GM10266 (cell line): ENCODE data around the gene WIPF2.
"Not testable (repeated sequence)": the region's sequence is repeated elsewhere in the genome, so short reads cannot be mapped to it uniquely, and the experiment has no call there.

ENCODE experiments used
- DNase-seq: peaks from one replicate; pipeline ENCODE4 v3.0.0; 2012; ENCODE audit errors: extremely low spot score
- TF ChIP-seq, protein P1 (sequence below): IDR thresholded peaks from 2 replicates; pipeline ENCODE4 v1.5.1; 2012; ENCODE audit warnings: mild to moderate bottlenecking, low read depth; ENCODE audit not compliant: control insufficient read depth, insufficient read depth; ENCODE audit errors: missing control alignments

The WIPF2 gene

DNA sequence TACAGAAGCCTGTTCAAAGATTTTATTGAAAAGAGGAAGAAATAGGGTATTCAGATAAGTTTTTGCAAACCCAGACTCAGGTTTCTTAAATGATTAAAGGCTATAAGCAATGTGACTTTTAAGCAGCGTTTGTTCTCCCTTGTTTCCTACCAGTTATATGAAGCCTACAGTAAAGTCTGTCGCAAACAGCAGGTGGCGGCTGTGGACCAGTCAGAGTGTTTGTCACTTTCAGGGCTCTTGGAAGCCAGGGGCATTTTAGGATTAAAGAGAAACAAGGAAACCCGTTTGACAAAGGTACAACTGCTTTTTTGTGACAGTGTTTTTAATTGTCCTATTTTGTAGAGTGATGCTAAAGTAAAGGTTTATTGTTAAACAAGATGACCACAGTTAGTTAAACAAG lies 82.2 kb downstream of the WIPF2 start:
- TF ChIP-seq, protein P1, sequence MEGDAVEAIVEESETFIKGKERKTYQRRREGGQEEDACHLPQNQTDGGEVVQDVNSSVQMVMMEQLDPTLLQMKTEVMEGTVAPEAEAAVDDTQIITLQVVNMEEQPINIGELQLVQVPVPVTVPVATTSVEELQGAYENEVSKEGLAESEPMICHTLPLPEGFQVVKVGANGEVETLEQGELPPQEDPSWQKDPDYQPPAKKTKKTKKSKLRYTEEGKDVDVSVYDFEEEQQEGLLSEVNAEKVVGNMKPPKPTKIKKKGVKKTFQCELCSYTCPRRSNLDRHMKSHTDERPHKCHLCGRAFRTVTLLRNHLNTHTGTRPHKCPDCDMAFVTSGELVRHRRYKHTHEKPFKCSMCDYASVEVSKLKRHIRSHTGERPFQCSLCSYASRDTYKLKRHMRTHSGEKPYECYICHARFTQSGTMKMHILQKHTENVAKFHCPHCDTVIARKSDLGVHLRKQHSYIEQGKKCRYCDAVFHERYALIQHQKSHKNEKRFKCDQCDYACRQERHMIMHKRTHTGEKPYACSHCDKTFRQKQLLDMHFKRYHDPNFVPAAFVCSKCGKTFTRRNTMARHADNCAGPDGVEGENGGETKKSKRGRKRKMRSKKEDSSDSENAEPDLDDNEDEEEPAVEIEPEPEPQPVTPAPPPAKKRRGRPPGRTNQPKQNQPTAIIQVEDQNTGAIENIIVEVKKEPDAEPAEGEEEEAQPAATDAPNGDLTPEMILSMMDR = no peak
- DNase-seq = no peak

DNA sequence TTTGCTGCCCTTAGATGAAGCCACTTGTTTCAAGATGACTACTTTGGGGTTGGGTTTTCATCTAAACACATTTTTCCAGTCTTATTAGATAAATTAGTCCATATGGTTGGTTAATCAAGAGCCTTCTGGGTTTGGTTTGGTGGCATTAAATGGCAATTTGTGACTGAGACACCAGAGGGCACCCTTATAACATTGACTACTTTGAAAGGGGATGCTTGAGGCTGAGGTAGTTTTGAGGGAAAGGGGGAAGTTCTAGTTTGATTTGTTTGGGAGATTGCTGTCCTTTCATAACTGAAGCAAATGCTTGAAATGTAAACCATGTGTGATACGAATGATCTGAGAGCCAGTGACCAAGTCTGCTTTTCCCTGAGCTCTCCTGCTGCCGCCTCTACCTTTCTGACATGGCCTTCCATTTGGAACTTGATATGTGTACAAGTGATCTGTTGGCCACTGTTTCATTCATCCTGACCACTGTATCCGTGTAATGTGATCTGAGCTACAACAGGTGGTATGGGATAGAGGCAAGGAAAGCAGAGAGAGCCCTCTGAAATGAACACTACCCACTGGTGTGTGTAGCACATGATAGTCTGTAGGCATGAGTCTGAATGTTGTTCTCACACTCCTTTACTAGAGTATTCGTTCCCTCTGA lies 84.0 kb downstream of the WIPF2 start:
- peak; percentile 62 for DNase-seq

DNA sequence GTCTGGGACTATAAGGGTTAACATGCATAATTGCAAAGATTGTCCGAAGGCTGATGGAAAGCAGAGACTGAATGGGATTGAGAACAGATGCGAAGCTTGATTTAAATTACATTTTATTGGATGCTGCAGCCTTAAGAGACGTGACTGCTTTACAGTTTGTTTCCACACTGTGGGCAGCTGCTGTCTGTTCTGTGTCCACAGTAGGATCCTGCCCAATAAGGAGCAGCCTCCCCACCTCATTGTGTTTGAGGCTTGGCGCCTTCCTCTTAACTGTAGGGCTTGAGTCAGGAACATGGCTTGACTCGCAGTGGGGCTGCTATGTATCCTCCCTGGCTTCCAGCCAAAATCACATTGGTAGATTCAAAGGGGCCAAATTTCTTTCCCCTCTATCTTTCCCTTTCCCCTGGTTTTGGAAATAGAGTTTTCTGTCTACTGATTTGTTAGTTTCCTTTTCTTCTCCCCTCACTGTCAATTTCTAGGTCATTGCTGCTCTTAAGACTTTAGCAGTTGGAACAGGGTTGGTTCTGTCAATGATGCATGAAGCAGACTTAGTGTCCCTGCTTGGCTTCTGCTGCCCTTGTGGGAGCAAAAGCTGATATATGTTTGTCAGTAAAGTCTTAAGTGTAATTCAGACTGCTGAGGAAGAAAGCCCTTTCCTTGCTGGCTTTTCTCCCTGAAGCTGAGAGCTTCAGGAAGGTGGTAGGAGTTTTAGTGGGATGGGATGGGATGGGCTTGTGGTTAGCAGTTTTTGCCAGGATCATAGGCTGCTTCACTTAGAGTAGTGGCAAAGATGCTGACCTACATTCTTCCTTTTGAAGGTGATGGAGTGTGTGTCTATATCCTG lies 84.8 kb downstream of the WIPF2 start:
- no peak for DNase-seq
- TF ChIP-seq, protein P1 = no peak

More for the DNA sequence above, 84.0 kb downstream of the WIPF2 start:
- TF ChIP-seq, protein P1 = peak; percentile 70

DNA sequence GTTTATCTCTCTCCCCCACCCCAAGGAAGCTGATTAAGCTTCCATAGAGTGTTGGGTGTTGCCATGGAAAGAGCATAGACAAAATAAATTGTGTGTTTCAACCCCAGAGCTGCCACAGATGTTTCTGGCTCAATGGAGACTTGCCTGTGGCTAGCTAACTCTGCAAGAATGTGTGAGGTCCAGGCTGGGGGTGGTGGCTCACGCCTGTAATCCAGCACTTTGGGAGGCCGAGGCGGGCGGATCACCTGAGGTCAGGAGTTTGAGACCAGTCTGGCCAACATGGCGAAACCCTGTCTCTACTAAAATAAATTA lies 85.4 kb downstream of the WIPF2 start:
- not testable (repeated sequence) for DNase-seq

DNA sequence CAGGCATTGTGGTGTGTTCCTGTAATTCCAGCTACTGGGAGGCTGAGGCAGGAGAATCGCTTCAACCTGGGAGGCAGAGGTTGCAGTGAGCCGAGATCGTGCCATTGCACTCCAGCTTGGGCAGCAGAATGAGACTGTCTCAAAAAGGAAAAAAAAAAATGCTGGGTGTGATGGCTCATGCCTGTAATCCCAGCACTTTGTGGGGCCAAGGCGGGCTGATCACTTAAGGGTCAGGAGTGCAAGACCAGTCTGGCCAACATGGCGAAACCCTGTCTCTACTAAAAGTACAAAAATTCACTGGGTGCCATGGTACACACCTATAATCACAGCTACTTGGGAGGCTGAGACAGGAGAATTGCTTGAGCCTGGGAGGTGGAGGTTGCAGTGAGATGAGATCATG lies 85.8 kb downstream of the WIPF2 start:
- DNase-seq = not testable (repeated sequence)

DNA sequence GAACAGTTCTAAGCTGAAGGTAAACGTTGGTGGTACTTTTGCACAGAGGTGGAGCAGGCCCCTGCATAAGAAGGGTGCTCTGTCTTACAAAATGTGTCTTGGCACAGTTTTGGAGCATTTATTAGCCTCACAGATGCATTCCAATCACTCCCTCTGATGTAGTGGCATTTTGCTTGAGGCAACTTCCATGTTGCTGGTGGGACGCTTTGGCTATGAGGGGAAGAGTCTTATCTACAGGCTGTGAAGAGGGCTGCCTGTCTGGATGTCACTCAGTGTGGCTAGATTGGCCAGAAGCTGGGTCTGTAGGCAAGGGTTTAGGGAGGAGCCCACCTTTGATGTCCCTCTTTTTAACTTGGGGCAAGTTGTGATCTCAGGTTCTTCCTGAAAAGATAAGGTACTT lies 87.3 kb downstream of the WIPF2 start:
- no peak for DNase-seq
- TF ChIP-seq, protein P1 = no peak

DNA sequence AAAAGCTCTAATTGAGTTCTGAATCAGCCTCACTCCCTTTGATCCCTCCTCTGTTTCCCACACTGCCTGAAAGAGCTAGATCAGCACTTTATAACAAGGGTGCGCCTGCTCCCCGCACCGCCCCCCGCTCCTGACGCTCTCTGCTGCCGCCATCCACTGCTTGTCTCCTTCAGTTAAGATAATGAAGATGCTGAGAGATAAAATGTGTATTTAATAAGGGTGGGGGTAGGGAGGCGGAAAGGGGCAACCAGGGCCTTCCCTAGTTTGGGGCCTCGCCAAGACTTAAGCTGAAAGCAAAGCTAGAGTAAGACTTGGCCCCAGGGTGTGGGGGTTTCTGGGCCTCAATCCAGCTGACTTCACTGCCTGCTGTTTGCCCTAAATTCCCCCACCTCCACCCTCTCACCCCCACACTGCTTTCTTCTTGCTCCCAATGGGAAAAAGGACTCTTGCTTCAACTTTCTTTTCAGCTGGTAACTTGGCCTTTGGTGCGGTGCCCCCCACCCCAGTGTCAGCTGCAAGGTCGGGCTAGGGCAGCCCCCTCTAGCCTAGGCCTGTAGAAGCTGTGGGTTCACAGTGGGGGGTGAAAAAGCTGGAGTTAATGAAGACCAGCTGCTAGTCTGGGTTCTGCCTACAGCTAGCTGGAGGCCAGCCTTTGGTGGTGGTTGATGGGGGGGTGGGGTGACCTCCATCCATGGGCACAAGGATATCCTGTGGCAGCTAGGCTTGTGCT lies 88.1 kb downstream of the WIPF2 start:
- TF ChIP-seq, protein P1 = no peak
- peak; percentile 12 for DNase-seq

DNA sequence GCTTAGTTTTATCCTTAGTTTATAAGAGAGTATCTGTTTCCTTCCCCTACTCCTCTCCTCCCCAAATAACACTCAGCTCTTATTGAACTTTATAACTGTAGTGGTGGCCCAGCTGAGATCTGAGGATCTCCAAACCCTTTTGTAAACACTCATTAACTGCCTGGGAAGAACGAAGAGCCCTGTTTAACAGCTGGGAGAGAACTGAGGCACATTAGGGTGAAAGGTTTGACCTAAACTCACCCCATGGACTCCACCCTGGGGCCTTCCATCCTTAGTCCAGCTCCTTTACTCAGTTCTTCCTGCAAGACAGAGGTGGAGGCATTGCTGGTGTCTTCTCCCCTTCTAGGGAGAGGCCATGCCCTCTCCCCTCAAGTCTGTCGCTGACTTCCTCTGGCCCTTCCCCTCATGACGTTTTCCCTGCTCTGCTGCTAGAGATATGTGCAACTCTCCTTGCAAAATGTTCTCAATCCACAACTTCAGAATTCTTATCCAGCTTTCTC lies 88.7 kb downstream of the WIPF2 start:
- DNase-seq = no peak
- TF ChIP-seq, protein P1 = no peak
